Stimulated activated naive CD8-positive, alpha-beta T cell treated with anti-CD3 and anti-CD28 coated beads, Interleukin-15, Interleukin-2, amounts not matched to agents 100 U/mL and 50 U/mL, for 24 hours (primary cell): ENCODE results near the gene ARAP1.

Source experiments
- ATAC-seq: fragments of 150-1000 bp; cut with Tn5 transposase; one replicate; pipeline ENCODE4 v1.10.0; 2021
- DNase-seq: peaks from one replicate; pipeline ENCODE4 v3.0.0; 2021

ARAP1 gene

DNA sequence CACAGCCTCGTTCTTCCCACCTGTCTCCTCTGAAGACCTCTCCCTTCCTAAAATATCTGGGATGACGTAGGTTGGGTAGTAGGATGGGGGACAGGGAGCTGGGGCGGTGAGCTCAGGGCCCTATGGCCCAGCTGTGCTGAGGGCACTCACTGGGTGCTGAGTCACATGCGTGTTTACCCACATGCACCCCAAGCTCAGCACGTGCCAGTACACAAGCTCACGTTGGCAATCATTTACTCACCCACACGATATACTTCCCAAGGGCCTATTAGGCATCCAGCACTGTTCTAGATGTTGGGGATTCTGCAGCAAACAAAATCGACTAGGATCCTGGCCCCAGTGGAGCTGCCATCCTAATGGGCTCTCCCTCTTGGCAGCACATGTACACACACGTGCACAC lies 28.7 kb downstream of the ARAP1 start:
- ATAC-seq, result no peak
- DNase-seq, result no peak

DNA sequence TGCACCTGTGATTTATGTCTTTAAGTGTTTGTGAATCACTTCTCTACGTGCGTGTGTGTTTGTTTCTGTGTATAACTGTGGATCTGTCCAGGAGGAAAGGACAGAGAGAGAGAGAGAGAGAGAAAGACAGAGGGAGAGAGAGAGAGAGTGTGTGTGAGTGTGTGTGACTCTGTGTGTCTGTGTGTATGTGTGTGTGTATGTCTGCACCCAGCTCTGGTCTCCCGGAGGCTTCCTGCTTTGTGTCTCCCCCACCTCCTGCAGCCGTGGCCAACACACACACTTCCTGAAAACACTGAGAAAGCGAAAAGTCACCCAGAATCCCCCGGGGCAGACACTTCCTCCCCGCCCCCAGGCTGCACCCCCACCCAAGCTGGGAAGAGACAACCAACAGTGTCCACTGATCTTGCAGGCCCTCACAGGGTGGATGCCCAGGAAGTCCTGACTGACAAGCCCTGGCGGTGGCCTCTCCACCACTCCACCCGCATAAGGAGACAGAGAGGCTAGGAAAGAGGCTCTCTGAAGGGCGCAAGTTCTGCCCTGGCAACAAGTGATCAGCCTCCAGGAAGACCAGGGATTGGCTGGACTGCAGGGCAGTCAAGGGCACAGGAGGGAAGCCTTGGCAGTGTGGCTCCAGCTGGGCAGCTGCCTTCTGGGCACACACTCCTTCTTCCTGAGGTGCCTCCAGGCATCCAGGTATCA lies 30.0 kb downstream of the ARAP1 start:
- ATAC-seq (peak; percentile 87), DNase-seq (peak; percentile 83)

DNA sequence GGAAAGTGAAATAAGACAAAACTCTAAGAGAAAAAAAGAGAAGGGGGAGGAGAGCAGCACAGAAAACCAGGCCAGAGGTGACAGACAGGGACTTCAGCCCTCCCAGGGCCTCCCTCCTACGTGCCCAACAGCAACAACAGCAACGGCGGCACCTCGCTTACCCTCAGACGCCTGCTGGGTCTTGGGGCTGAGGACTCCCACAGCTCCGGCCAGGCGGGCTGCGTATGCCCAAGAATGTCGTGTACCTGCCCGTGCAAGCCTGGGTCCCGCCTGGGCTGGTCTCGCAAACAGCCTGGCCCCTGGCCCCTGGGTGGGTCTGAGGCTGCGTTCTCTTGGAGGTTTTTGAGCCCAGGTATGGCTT lies 30.5 kb downstream of the ARAP1 start:
- DNase-seq (peak; percentile 50), ATAC-seq (no peak)

DNA sequence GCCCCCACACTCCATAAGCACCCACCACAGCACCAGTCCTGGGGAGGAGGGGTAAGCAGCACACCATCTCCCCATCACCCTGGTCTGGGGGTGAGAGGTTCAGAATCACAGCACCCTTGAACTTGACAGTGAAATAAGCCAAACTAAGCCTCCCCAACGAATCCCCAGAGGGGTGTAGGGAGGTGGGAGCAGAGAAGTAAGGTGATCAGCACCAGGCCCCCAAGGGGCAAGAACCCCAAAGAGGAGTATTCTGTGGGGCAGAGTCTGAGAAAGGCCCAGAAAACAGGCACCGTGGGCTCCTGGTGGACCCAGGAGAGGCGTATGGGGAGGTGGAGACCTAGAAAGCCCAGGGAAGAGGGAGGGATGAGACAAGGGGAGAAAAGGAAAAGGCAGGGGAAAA lies 30.9 kb downstream of the ARAP1 start:
- DNase-seq (no peak), ATAC-seq (no peak)

DNA sequence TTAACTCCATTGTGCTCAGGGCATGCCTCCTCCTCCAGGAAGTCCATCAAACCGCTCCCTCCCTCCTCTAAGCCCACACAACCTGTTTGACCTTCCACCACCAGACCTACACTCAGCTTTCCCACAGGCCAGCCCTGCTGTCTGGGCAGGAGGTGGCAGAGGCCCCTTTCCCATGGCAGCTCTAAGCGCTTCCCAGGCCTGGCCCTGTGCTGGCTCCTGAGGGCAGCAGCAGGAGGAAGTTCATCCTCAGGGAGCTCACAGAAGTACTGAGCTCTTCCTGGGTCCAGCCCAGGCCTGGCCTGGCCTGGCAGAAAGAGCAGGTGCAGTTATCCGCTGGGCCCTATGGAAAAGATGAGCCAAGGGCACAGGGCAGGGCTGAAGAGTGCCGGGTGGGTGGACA lies 31.4 kb downstream of the ARAP1 start:
- DNase-seq (no peak), ATAC-seq (no peak)

DNA sequence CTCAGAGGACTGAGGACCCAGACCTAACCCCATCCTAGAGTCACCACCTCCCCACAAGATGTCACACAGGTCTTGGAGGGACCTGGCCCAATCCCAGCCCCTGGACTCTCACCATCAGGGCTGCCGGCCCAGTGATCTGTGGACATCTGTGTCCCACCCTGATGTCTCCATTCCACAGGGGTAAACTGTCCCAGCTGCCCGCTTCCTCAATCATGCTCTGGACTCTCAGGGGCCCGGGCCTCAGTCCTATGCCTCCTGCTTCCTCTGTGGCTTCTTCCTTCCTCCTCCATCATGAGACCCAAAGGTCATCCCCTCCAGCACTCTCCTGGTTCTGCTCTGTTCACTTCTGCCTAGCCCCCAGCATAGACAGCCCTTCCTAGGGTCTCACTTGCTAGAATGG lies 32.2 kb downstream of the ARAP1 start:
- DNase-seq, result no peak
- no peak for ATAC-seq

DNA sequence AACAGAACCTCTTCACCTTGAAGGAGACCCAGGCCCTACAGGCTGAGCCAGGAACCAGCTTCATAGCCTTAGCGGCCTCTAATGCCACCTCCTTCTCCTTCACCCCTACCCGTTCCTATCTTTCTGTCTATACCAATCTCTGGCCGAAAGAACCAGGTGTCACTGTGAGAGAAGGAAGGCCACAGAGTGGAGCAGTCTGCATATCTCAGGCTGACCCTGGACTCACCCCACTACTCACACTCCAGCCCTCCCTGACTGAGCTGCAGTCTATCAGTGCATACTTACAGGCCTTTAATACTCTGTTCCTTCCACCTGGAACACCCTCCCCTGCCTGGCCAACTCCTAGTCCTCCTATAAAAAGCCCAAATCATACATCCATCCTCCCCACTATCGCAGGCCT lies 32.7 kb downstream of the ARAP1 start:
- DNase-seq, result no peak
- ATAC-seq, result no peak

DNA sequence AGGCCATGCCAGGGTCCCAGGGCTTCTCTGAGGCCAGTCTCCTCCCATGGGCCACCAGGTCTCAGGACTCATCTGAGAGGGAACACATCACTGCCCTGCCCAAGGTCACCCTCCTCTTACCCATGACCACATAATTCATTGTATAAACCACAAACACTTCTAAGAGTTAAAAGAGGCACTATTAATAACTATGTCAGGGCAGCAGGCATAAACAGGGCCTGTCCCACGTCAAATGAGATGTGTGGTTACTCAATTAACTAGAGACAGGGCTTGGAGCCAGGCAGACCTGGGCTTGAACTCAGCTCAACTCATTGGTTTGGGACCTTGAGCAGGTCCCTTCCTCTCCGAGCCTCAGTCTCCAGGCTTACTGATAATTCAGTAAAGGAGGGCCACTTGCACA lies 33.1 kb downstream of the ARAP1 start:
- DNase-seq, result no peak
- no peak for ATAC-seq

DNA sequence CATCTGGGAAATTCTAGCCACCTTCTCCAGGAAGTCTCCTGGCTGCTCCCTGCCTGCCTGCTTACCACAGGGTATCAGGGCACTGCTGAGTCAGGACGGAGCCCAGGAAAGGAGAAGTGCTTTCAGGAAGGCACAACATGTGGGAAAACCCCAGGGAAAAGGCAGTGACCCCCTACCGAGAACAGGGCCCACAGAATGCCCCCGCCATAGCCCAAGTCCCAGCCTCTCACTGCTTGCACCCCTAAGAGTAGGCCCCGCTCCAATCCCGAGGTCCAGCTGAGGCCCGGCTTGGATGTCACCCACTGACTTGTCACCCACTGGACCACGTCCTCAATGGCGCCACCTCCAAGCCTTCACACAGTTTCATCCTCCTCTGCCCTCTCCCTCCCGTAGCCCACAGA lies 34.1 kb downstream of the ARAP1 start:
- DNase-seq (no peak), ATAC-seq (no peak)

DNA sequence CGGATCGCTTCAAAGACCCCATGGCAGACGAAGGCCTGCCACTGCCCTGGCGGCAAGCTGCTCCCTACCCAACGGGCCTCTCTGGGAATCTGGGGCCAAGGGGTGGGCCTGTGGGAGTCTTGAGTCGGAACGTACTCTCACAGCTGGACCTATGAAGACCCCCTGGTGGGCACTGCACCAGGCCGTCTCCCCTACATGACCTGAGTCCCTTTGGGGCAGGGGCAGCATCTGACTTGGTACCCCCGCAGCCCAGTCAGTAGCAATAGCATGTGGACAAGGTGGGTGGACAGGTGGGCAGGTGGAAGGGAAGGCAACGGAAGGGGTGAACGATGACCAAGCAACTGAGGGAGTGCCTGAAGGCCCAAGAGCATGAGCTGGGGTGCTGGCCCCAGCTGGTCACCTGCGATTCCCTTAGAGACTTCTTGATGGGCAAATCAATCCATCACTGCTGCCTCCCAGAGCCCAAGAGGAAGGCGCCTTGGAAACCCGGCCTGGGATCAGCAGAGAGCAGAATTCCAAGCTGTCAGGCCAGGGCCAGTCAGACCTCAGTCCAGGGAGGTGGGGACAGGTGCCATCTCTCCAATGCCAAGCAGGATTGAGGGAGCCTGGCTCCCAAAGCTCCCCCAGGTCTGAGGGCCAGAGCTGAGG lies 35.3 kb downstream of the ARAP1 start:
- DNase-seq (no peak), ATAC-seq (no peak)

DNA sequence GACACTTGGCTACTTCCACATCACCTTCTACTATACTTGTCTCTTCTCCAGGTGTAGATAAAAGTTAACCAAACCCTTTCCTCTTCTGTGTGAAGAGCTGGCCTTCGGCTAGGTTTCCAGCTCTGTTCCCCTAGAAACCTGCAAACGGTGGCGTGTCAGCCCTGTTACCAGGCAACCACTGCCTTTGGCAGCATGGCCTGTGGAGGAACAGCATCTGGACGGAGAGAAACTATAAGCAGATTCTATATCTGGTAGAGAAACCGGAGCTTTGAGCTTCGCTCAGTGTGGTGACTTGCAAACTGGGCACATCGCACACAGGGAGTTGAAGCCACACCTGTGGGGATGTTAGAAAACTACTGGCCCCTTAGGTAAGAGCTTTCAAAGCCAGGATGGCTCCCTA lies 35.9 kb downstream of the ARAP1 start:
- DNase-seq (no peak), ATAC-seq (no peak)

DNA sequence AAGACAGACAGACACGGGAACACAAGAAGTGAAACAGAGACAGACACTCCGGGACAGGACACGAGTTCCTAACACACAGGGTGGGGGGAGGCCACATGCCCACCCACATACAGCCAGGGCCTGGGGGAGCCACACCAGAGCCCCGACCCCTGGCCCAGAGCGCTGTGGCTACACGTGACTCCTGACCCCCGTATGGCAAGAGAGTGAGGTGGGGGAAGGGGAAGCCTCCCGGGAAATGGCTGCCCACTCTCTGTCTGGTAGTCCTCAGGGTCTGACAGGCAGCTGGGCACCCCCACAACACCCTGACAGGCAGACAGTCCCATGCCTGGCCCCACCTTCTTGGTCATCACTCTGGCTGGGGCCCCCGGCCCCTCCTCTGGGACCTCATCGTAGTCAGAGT lies 39.4 kb downstream of the ARAP1 start:
- DNase-seq (no peak), ATAC-seq (no peak)

DNA sequence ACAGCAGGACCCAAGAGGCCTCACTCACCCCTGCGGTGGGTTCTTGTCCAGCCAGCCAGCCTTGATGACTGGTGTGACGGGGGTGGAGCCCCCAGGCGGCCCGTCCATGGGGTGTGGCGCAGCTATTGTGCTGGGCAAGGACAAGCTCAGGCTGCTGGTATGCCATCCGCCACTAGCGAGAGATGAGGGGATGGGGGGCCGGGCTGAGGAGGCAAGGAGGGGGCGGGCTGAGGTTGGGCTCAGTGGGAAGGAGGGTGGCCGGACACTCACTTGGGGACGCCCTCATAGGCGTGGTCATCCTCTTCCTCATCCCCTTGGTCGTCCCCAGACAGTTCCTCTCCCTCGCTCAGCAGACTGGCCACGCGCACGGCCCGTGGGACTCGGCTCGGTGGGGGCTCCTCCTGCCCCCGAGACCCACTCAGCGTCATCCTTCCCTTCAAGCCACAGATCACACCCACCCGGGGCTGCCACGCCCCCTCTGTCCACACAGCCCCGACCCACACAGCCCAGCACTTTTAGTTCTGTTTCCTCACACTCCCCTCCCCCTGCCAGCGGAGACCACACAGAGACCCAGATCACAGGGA lies 39.9 kb downstream of the ARAP1 start:
- DNase-seq (no peak), ATAC-seq (no peak)

DNA sequence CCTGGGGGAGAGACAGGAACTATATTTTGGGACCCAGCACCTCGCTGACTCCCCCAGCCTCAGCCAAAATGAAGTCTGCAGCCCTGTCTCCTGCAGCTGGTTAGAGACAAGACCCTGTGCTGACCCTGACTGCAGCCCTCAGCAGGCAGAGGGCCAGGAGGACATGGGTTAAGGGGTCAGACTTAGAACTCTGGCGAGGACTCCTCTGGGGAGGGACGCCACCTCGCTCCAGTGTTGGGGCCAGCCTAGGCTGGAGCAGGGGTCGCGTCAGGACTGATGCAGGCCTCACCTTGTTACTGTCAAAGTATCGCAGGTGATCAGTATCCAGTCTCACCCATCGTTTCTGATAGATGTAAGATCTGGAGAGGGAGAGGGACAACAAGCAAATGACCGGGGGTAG lies 41.1 kb downstream of the ARAP1 start:
- DNase-seq (no peak), ATAC-seq (no peak)

DNA sequence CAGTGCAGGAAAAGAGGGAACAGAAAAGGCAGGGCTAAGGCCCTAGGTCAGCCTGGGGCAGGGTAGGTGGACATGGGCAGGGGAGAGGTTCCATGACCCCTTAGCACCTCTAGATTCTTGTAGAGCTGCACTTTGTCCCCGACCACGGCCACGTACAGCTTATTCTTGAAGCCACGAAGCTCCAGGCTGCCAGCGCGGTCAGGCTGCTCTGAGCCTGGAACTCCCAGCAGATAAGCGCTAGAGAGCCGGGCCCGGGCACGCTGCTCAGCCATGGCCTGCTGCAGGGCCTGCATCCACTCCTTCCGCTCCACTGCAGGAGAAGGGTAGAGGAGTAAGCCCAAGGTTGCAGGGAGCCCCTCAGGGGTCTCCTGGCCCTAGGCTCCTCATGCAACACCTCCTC lies 41.9 kb downstream of the ARAP1 start:
- no peak for ATAC-seq
- no peak for DNase-seq

DNA sequence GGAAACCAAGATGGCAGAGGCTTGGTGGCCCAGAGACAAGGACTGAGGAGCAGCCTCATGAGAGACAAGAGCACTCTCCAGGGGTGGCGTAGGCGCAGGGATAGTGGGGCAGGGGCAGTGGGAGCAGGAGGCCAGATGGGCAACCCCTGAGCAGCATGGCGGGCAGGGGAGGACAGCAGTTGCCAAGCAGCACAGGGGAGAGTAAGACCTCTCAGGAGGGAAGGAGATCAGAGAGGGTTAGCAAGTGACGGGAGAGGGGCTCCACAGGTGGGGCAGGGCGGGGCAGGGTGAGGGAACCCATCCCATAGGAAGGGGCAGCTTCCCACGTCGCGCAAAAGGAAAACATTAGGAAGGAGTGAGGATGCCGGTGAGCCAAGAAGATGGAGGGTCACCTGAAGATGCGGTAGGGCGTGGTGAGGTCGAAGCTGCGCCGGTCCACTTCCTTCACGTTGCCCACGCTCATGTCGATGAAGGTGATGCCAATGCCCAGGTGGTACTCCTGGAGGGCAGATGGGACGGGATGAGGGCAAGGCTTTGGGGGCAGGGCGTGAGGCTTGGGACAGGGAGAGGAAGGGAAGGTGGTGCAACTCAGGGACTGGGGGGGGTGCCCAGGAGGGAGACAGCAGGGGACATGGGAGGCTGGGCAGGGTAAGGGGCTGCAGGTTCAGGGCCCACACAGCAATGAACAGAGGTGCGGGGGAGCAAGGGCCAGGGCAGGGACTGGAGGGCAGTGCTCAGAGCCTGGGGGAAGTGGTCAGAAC lies 42.5 kb downstream of the ARAP1 start:
- ATAC-seq, result no peak
- no peak for DNase-seq

DNA sequence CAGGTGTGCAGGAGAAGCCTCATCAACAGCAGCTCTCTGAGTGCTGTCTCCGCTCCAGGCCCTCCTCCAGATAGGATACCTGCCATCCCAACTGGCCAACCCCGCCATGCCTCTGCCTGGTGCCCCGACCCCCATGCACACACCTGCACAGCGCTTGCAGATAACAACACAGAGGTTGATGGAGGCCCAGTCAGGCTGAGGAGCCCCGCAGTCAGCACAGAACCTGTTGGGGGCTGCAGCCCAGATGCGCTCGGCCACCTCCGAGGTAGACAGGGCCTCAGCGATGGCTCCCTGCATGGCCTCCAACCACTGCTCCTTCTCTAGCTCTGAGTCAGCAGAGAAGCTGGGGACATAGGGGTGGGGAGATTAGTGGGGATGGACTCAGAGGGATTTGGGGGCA lies 45.2 kb downstream of the ARAP1 start:
- DNase-seq, result no peak
- ATAC-seq, result no peak

DNA sequence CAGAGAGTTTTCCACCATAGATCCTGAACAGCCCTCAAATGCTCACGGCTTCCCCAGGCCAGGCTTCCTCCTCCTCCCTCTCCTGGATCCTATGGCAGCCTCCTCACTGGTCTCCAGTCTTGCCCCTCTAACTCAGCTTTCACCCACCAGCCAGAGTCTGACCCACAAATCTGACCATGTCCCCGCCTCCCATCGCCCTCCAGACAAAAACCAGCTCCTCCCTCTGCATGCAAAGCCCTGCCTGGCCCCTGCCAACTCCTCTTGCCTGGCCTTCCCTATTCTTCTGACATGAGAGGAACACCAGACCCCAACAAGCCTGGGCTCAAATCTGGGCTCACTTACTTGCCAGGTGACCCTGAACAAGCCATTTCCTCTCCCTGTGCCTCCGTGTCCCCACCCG lies 45.6 kb downstream of the ARAP1 start:
- ATAC-seq, result no peak

DNA sequence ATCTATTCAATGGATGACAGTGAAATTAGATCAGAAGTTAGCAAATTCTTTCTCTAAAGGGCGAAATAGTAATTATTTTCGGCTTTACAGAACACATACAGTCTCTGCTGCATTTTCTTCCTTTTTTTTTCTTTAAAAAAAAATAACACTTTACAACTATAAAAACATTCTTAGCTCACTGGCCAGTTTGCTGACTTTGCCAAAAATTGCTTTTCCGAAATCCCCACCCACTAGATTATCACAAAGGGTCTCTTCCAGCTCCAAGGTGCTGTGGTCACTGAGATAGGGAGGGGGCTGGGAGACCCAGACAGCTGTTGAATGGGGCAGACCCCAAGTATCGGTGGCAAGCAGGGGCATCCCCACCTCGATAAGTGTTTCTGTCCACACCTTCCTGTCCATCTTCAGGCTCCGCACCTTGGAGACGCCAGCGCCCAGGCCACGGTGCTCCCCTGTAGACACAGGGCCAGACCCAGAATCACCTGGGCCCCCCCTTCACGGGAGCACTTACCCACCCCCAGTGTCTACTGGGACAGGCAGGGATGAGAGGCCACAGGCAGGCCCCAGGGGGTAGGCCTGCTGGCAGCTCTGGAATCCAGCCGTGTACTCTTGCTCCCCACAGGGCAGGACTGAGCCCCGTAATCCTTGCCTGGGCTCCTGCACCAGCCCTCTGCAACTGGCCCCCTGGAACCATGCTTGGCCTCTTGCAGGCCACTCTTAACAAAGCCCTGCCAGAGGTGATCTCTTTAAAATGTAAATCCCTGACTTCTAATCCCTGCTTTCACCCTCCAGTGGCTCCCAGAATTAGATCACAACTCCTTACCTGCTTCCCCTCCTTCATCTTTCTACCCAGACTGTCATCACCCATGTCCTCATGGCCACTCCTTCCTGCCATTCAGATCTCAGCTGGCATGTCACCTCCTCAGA lies 46.5 kb downstream of the ARAP1 start:
- no peak for DNase-seq
- no peak for ATAC-seq

More for the DNA sequence above, 45.6 kb downstream of the ARAP1 start:
- no peak for DNase-seq

DNA sequence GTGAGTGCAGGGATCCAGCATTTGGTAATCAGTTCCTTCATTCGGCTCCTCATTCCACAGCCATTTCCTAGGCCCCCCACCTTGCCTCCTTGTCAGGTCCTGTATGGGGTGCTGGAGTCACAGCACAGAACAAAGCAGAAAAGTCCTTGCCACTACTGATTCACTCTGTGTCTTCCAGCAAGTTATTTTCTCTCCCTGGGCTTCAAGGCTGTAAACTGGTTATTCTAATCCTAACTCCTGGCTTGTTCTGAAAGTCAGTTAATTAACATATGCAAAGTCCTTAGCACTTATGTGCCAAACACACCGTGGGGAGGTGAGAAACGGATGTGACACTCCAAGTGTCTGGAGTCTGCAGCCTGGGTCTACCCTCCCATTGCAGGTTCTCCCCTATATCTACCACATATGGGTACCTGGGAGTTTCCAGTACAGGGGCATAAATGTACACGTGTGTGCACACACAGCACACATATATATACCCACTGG lies 47.4 kb downstream of the ARAP1 start:
- ATAC-seq, result no peak

DNA sequence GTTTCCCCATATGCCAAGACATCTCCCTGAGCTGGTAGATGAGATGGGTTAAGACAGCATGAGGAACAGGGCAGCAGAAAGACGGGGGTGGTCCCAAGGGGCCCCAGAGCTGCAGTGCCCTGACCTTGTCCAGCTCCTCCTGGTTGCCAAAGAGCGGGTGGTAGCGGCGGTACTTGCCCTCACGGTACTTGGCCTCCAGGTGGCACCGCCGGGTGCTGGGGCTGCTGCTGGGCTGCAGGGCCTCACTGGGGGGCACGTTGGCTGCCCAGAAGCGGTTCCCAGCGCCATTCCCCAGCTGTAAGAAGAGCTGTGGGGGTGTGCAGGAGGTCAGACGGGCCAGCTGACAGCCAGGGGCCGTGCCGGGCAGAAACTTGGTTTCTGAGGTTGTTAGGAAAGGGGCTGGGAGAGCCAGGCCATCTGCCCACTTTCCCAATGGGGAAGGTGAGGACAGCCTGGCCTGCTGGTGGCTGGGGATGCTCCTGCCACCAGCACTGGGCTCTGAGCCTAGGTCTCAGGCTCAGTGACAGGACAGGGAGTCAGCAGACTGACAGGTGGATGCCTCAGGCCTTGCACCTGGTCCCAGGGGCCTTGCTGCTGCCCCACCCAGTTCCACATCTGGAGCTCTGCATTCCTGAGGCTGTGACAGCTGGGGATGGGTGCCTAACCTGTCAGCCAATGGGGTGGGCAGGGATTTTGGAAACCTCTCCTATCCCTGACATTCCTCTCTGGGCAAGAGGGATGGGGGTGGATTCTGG lies 48.0 kb downstream of the ARAP1 start:
- ATAC-seq, result no peak
- no peak for DNase-seq

More for the DNA sequence above, 47.4 kb downstream of the ARAP1 start:
- DNase-seq, result no peak
